Endothelial cell of umbilical vein (primary cell): Measurements from ENCODE around the gene UFSP2. TPM values are rescaled to one million over a fixed set of nuclear protein-coding genes. Genes with fewer than 3 reads are reported as not detected.

Source experiments
- BruUV-seq: library from RNA; stranded (reverse); fragments of 400-500 nt; replicated peaks from 2 replicates; lab custom pipeline; 2021; lab: Mats Ljungman, UMichigan
- CTCF ChIA-PET: fragments of 300-600, 350-600 bp; sonication (Branson Sonifier 250); formaldehyde crosslinking; loops from one replicate; lab custom pipeline; 2021; ENCODE audit warnings: antibody characterized with exemption, inconsistent platforms; lab: Charles Lee
- POLR2A ChIA-PET: fragments of 300-600, 350-600 bp; sonication (Branson Sonifier 250); formaldehyde crosslinking; loops from one replicate; lab custom pipeline; 2021; ENCODE audit warnings: antibody characterized with exemption, inconsistent platforms; lab: Charles Lee
- DNase-seq: peaks from one replicate; pipeline ENCODE4 v3.0.0-alpha.2; 2011; ENCODE audit warnings: low read depth, low spot score
- FAIRE-seq: peaks from 2 replicates; lab custom pipeline; 2011; peaks lifted over from hg19 to GRCh38; lab: Jason Lieb, UNC
- H2AFZ ChIP-seq: 2 replicates; pipeline ENCODE4 v1.6.0; 2012; ENCODE audit warnings: low read depth, low read length, control low read depth, inconsistent platforms
- H3K27ac ChIP-seq: 2 replicates; pipeline ENCODE4 v1.5.1; 2011; ENCODE audit warnings: low read depth, mild to moderate bottlenecking, control low read depth, low read length, moderate library complexity; ENCODE audit not compliant: insufficient read depth
- H3K27me3 ChIP-seq, 2 experiments: 2 replicates each; pipeline versions ENCODE4 v1.6.0 to v1.6.1; 2011; ENCODE audit warnings: low read length in 2 of 2, mixed read lengths in 1 of 2; ENCODE audit not compliant: control insufficient read depth in 2 of 2, insufficient read depth in 2 of 2
- H3K36me3 ChIP-seq, 2 experiments: 2 replicates in 1 of 2; 3 replicates in 1 of 2; pipeline ENCODE4 v1.5.1; 2011; ENCODE audit warnings: low read length in 2 of 2, mild to moderate bottlenecking in 1 of 2, moderate library complexity in 1 of 2; ENCODE audit not compliant: control insufficient read depth in 2 of 2, insufficient read depth in 2 of 2; ENCODE audit errors: extremely low read depth in 1 of 2
- H3K4me1 ChIP-seq: 3 replicates; pipeline ENCODE4 v1.5.1; 2011; ENCODE audit warnings: mild to moderate bottlenecking, low read length; ENCODE audit not compliant: control insufficient read depth, insufficient read depth; ENCODE audit errors: extremely low read depth
- H3K4me2 ChIP-seq: 2 replicates; pipeline ENCODE4 v1.6.1; 2011; ENCODE audit warnings: low read length, control low read depth, mixed read lengths; ENCODE audit not compliant: insufficient read depth
- H3K4me3 ChIP-seq, 3 experiments: fragments of 200-600 bp in 1 of 3; sonication (generic), shearing (Covaris generic) in 1 of 3; replicated peaks in 1 of 3; 2 replicates each; pipeline ENCODE4 v1.5.1; 2011 to 2016; ENCODE audit warnings: control low read depth in 3 of 3, low read length in 3 of 3, mild to moderate bottlenecking in 2 of 3, inconsistent platforms in 1 of 3, low read depth in 1 of 3, moderate library complexity in 1 of 3; ENCODE audit not compliant: insufficient read depth in 1 of 3
- H3K79me2 ChIP-seq: 2 replicates; pipeline ENCODE4 v1.6.0; 2012; ENCODE audit warnings: low read length, inconsistent platforms; ENCODE audit not compliant: control insufficient read depth, insufficient read depth
- H3K9ac ChIP-seq: replicated peaks from 2 replicates; pipeline ENCODE3; 2011; ENCODE audit warnings: low read length, control low read depth; ENCODE audit not compliant: insufficient read depth; ENCODE audit errors: extremely low read depth
- H3K9me1 ChIP-seq: replicated peaks from 3 replicates; pipeline ENCODE4 v1.6.0; 2011; ENCODE audit warnings: mild to moderate bottlenecking, low read length; ENCODE audit not compliant: control insufficient read depth, insufficient read depth; ENCODE audit errors: extremely low read depth
- H3K9me3 ChIP-seq: replicated peaks from 2 replicates; pipeline ENCODE4 v1.5.1; 2012; ENCODE audit warnings: low read length, inconsistent platforms; ENCODE audit not compliant: control insufficient read depth, insufficient read depth
- H4K20me1 ChIP-seq: replicated peaks from 2 replicates; pipeline ENCODE3; 2011; ENCODE audit warnings: mild to moderate bottlenecking, low read length; ENCODE audit not compliant: control insufficient read depth, insufficient read depth; ENCODE audit errors: extremely low read depth
- CTCF ChIP-seq, 2 donors: IDR thresholded peaks; 1 replicate in 1 of 2; 2 replicates in 1 of 2; pipeline ENCODE4 v1.5.1; 2011; ENCODE audit warnings: low read length in 2 of 2, mild to moderate bottlenecking in 2 of 2, moderate library complexity in 2 of 2, control low read depth in 1 of 2, inconsistent platforms in 1 of 2, low read depth in 1 of 2; ENCODE audit not compliant: insufficient read depth in 1 of 2; ENCODE audit errors: extremely low read depth in 1 of 2
- EZH2 ChIP-seq: IDR thresholded peaks from 2 replicates; pipeline ENCODE4 v1.6.1; 2012; ENCODE audit warnings: borderline replicate concordance, low read depth, mild to moderate bottlenecking, moderate library complexity, low read length, inconsistent platforms; ENCODE audit not compliant: severe bottlenecking
- FOS ChIP-seq: IDR thresholded peaks from 2 replicates; pipeline ENCODE4 v1.6.1; 2011; ENCODE audit warnings: mild to moderate bottlenecking, low read length, moderate library complexity, borderline replicate concordance; ENCODE audit not compliant: insufficient read depth
- GATA2 ChIP-seq: IDR thresholded peaks from 2 replicates; pipeline ENCODE4 v1.7.0; 2011; ENCODE audit warnings: low read depth, mild to moderate bottlenecking, moderate library complexity, mixed read lengths, low read length; ENCODE audit not compliant: insufficient read length, insufficient read depth
- JUN ChIP-seq: IDR thresholded peaks from 2 replicates; pipeline ENCODE4 v1.6.1; 2011; ENCODE audit warnings: borderline replicate concordance, low read depth; ENCODE audit not compliant: insufficient read length, insufficient read depth
- MAX ChIP-seq: IDR thresholded peaks from 2 replicates; pipeline ENCODE4 v1.6.1; 2011; ENCODE audit not compliant: insufficient read depth, insufficient read length
- MYC ChIP-seq: IDR thresholded peaks from one replicate; pipeline ENCODE4 v1.6.1; 2011; ENCODE audit warnings: mild to moderate bottlenecking, low read depth, low read length
- POLR2A ChIP-seq: IDR thresholded peaks from 2 replicates; pipeline ENCODE4 v1.6.1; 2012; ENCODE audit warnings: low read depth, mild to moderate bottlenecking, control low read depth, low read length
- POLR2AphosphoS5 ChIP-seq: IDR thresholded peaks from 2 replicates; pipeline ENCODE4 v1.6.1; 2012; ENCODE audit warnings: low read depth, mild to moderate bottlenecking, control low read depth, low read length, moderate library complexity; ENCODE audit not compliant: insufficient read depth
- dilution Hi-C: fragments of 300-500 bp; cut with MboI; formaldehyde crosslinking; loops from one replicate; pipeline ENCODE4 v1.15.0; 2019; ENCODE audit warnings: low sequenced_read_pairs; ENCODE audit not compliant: extremely low pct_ligation_motif_present
- intact Hi-C: fragments of 100-400 bp; cut with micrococcal nuclease; formaldehyde crosslinking; loops from one replicate; pipeline ENCODE4 v1.10.0; 2022
- polyA plus RNA-seq, 4 experiments: library from polyadenylated mRNA; depleted of rRNA in 3 of 4; stranded (reverse) in 3 of 4; unstranded in 1 of 4; fragments of >200 nt; gene quantifications; 2 replicates each; pipeline versions ENCODE4 v1.2.1 to v1.2.3, GENCODE V29; 2011 to 2012; ENCODE audit warnings: missing spikeins in 1 of 4
- total RNA-seq: library from RNA; stranded (reverse); gene quantifications from 2 replicates; pipeline ENCODE4 v1.2.3, GENCODE V29; 2021

UFSP2 gene
- total and polyA plus RNA-seq, 2 donors (not counting 3 experiments of a cell fraction or from before 2014, with no cell fraction given): 25.2 to 26.7 TPM

DNA sequence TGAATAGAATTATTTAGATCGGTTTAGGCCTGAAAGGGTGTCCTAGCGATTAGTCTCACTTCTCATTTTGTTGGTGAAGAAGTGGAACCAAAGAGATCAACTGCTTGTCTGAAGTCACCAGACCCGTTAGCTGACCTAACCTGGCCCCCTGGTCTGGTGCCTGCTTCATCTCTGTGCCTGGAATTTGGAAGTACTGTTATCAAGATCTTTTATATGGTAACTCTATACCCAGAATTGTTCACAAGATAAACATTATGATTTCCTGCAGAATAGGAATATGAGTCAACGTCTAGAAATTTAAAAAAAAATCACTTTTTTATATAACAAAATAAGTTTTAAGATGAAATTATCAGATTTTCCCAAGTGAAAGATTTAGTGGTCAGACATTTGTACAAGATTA is 67.2 kb downstream of the UFSP2 start:
- peak overlapping the region; percentile 100 for H3K27ac ChIP-seq
- peaks cover 0 to 5% of the 10 kb centered on the region in 2 experiments for H3K36me3 ChIP-seq
- H3K4me3 ChIP-seq: no peak overlapping the region
- DNase-seq: peak; percentile 92
- peaks cover 31% of the 10 kb centered on the region for H3K4me1 ChIP-seq
- no peak overlapping the region for H2AFZ ChIP-seq
- intact Hi-C loops (loop anchor here (1.0 kb wide), 4 partner anchors 13 to 148 kb away; partner anchors contain the start of gene ANKRD37), dilution Hi-C loops (no loop called here)
- BruUV-seq: no TSS peak
- H3K9ac ChIP-seq: peak overlapping the region; percentile 82
- H3K27me3 ChIP-seq: no peaks in the 10 kb centered on the region
- H4K20me1 ChIP-seq: no peaks in the 10 kb centered on the region
- H3K9me3 ChIP-seq: no peaks in the 10 kb centered on the region
- ChIA-PET POLR2A (no interaction called here), CTCF (interaction anchor here (0.8 to 1.7 kb wide), 3 partner anchors 16 to 239 kb away, joined by 3 to 5 read pairs (median 5); no protein-coding TSS in a partner anchor)
- no peaks in the 10 kb centered on the region for H3K79me2 ChIP-seq
- TF ChIP-seq MYC (no peak), JUN (peak; percentile 60), POLR2AphosphoS5 (peak; percentile 56), MAX (no peak), POLR2A (no peak), FOS (peak; percentile 81), CTCF (IDR thresholded peaks at IDR 0.05; ENCODE audit: extremely low read depth in 1 of 2, insufficient read depth in 1 of 2, low read depth in 1 of 2, low read length in 2 of 2) (no peak), GATA2 (peak; percentile 94), EZH2 (no peak)
- no peaks in the 10 kb centered on the region for H3K9me1 ChIP-seq
- H3K4me2 ChIP-seq: peak overlapping the region; percentile 80
- peak; percentile 52 for FAIRE-seq
